HG03520 (cell line): ENCODE measurements around the gene SYNPO2L.

Source experiments
- ATAC-seq: cut with Tn5 transposase; IDR thresholded peaks from one replicate; pipeline ENCODE4 v1.9.1; 2021; ENCODE audit warnings: mild to moderate bottlenecking, moderate library complexity; ENCODE audit not compliant: unreplicated experiment

SYNPO2L gene

GRCh38 chr10:73648975-73649829 lies 6.6 kb downstream of the SYNPO2L start:
- ATAC-seq: no peak

DNA sequence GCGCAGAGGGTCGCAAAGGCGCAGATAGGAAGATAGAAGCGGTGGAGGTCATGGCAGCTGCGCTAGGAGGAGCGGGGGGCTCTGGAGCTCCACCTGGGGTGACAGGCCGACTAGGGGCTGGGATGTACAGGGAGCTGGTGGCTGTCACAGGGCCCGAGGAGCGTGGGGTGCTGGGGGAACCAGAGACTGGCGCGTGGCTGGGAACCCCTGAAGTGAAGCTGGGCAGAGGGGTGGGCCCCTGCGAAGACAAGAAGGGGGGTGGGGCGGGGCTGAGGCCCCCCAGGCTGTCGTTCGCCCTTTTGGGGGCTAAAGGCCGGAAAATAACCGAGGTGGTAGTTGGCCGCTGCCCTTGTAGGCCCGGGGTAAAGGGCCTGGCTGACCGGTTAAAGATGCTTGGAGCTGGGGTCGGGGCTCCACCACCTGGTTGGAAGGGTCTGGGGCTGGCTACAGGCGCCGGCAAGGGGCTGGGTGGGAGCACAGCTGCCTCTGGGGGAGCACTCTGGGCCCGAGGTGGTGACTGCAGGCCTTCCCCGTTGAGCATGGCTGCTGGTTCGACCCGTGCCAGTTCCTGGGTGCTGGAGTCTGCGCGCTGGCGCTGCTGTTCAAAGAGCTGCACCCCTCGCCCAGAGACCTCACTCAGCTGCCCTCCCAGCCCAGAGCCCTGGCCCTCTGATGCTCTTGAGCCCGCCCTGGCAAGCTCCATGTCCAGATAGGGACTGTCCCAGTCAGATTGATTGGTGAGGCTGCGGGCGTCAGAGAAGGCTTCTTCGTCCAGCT lies 7.8 kb downstream of the SYNPO2L start:
- no peak for ATAC-seq

DNA sequence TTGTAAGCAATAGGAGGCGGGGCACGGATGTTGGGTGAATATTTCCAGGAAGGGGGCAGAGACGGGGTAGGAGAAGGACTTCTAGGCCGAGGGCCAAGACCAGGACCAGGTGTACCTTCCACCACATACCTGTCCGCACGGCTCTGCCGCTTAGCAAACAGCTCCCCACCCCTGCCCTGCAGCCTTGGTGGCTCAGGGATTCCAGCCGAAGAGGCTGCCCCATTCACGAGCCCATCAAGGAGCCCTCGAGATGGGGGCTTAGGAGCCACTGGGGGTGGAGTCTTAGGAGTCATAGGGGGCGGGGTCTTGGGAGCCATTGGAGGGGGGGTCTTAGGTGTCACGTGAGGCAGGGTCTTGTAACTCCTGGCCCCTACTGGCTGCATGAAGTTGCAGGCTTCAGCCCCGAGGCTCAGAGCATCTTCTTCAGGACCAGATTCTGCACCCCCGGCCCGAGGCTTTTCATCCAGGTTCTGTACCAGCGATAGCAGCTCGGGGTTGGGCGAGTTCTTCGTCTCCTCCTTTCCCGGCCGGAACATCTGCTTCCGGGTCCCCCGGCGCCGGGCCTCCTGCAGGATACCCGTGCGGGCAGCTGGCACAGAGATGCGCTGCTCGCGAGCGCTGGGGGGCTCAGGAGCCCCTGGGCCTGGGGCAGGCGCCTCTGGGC lies 8.5 kb downstream of the SYNPO2L start:
- no peak for ATAC-seq

- ATAC-seq: no peak
Measured at GRCh38 chr10:73646598-73647041, 9.2 kb downstream of the SYNPO2L start.

GRCh38 chr10:73645251-73645650 lies 10.6 kb downstream of the SYNPO2L start:
- no peak for ATAC-seq

GRCh38 chr10:73644767-73645166 lies 11.1 kb downstream of the SYNPO2L start:
- ATAC-seq: no peak

DNA sequence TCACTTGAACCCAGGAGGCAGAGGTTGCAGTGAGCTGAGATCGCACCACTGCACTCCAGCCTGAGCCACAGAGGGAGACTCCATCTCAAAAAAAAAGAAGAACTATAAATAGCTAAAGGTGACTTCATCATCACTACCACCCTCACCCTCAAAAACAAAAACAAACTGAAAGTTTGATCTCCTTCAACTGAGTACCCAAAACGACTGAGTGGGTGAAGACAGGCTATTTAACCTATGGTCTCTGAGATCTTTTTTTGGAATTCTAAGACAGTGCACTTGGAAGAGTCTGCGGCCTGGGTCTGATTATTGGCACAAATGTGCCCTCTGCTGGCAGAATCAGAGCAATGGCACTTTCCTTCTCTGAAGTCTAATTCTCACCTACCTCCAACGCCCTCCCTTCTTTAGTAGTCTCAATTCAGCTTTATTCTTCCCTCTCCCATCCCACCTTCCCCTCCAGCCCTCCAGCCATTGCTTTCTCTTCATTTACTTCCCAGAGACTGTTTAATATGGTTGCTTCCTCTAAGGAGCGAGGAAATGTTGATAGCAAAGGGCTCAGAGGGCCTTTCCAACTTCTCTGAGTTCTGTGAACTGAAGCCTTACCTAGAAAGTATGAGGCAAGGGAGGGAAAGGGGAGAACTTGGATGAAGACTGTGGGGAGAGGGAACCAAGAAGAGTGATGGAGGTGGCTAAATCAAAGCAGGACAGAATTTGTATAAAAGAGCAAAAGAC lies 11.7 kb downstream of the SYNPO2L start:
- ATAC-seq: peak; percentile 55

DNA sequence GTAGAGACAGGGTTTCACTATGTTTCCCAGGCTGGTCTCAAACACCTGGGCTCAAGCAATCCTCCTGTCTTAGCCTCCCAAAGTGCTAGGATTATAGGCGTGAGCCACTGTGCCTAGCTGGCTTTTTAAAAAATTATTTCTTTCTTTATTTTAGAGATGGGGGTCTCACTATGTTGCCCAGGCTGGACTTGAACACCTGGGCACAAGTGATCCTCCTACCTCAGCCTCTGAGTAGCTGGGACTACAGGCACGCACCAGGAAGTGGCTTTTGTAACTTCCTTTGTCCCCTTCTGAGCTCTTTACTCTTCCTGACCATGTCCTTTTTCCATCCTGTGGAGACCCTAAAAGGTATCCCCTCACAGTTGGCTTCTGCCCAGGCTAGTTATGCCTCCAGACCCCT lies 12.5 kb downstream of the SYNPO2L start:
- ATAC-seq: no peak

GRCh38 chr10:73641328-73642060 lies 14.3 kb downstream of the SYNPO2L start, which contains the start of gene MYOZ1:
MYOZ1 (minus strand) TSS chr10:73641474; CDS start chr10:73640017, 1,457 bp downstream.
- no peak for ATAC-seq

- no peak for ATAC-seq
Measured at GRCh38 chr10:73639286-73639685, 16.5 kb downstream of the SYNPO2L start.

DNA sequence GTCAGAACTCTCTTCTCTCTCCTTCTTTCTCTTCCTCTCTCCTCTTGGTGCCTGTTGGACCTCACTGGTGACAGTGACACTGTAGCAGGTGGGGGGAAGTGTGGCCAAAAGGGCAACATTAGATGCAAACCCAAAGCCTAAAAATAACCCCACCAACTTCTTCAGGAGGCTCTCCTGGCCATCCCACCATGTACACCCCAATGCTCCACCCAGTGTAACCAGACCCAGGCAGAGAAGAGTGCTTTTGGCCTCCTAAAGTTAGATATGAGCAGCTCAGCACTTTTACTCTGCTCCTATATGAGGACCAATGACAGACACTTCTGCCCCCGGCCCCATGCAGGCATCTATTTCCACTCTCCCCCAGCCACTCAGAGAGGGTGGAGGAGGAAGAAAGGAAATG lies 20.0 kb downstream of the SYNPO2L start:
- no peak for ATAC-seq

DNA sequence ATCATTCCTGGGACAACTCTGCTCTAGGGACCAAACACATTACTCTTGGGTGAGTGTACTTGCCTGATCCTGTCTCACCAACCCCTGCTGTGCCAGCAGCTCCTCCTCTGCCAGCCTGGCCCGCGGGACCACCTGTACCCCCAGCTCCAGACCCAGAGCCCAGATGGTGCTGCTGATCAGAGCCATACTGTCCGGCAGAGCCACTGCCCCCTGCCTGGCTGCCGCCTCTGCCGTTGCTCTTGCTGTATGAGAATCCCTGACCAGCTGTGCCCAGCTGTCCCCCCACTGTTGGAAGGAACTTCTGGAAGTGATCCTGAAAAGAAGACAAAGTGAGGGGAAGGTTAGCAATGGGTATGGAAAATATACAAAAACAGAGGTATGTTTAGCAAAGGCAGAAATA lies 21.4 kb downstream of the SYNPO2L start:
- ATAC-seq: no peak

GRCh38 chr10:73629165-73629564 lies 26.7 kb downstream of the SYNPO2L start:
- no peak for ATAC-seq

DNA sequence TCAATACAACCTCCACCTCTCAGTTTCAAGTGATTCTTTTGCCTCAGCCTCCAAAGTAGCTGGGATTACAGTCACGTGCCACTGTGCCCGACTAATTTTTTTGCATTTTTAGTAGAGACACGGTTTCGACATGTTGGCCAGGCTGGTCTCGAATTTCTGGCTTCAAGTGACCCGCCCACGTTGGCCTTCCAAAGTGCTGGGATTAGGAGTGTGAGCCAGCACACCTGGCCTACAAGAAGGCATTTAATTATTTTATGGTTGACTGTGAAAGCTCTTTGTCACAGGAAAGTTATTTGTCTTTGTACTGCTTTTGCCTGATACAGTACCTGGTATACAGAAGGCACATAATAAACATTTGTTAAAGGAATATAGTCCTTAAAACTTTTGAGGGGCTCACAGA lies 27.4 kb downstream of the SYNPO2L start:
- no peak for ATAC-seq

GRCh38 chr10:73627300-73627699 lies 28.5 kb downstream of the SYNPO2L start:
- ATAC-seq: no peak

DNA sequence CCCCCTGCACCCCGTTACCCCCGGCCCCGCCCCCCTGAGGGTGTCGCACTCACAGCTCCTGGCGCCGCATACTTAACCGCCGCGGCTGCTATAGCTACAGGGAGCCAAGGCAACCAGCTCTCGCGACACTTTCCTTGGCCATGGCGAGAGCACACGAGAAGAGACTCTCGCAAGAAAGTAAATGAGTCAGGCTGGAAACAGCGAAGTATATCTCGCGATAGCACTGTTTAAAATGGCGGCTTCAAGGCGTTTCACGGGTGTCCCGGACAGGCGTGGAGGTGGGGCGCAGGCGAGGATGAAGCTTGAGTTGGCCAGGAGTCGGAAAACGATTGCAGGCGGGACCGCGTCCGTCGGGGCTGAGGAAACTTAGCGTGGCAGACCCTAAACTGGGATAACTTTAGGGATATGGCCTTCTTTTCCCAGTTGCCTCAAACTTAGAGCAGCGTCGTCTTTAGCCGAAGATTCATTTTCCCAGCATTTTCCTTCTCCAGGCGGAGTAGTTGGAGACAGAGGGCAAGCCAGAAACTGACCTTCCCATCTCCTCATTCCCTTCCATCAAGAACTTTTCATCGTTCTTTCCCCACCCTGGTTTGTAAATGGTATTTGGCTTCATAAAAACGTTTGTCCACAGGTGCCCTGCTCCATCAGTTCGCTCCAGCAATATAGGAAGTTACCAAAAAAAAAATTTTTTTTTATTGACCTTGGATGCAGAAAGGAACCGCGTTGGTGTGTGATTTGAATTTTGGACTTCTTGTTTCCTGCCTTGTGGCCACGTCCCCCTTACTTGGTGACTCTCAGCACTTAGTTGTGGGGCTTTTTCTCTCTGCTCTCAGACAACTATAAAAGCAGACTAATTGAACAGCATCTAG lies 29.7 kb downstream of the SYNPO2L start:
- peak; percentile 92 for ATAC-seq

DNA sequence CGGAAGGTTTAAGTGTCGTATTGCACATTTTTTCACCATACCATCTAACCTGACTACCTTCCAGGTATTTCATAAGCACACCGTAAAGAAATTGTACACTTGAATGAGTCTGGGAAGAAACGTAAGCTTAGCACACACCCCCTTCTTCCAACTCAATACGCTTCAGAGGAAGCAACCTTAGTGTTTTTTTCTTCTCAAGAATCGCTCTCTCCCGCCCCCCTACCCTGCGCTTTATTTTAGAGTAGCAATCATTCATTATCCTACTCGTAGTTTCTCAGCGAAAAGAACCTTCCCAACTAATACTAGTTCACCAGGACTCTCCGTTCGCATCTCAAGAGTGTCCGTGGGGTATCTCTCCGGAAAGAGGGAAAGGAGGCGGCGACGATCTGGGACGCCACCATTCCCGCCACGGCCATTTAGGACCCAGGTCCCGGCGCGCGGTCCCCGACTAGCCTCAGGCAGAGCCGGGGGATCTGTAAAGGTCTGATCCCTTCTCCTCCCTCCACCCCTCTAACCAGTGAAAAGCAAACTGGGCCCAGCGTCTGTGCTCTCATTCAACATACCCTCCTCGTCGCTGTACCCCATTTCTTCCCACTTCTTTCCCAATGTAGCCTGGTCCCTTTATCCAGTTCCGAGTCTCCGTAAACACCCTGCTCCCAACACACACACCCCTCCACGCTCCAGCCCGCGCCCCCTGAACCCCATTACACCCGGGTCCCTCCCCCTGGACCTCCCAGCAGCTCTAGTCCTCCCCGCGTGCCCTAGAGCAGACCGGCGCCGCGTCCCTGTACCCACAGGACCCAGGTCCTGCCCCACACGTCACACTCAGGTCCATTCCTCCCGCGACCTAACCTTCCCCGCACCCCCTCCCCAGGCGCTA lies 30.6 kb downstream of the SYNPO2L start:
- peak; percentile 27 for ATAC-seq

GRCh38 chr10:73623056-73623455 lies 32.8 kb downstream of the SYNPO2L start:
- no peak for ATAC-seq
